Muscle of leg (tissue), 11 donors: Measurements from ENCODE around the gene STOX1. TPM values are rescaled to one million over a fixed set of nuclear protein-coding genes. Genes with fewer than 3 reads are reported as not detected.
A peak's percentile ranks its signal among the peaks of the same experiment; 100 is the strongest.
"Not testable (repeated sequence)": the region's sequence is repeated elsewhere in the genome, so short reads cannot be mapped to it uniquely, and the experiment has no call there.

ENCODE experiments used
- DNase-seq: peaks from one replicate; pipeline ENCODE4 v3.0.0; 2013
- H3K27ac ChIP-seq: one replicate; pipeline ENCODE4 v1.5.1; 2013; ENCODE audit warnings: mild to moderate bottlenecking, low read length, control low read depth
- H3K27me3 ChIP-seq: one replicate; pipeline ENCODE4 v1.6.1; 2013; ENCODE audit warnings: low read length; ENCODE audit not compliant: control insufficient read depth, insufficient read depth
- H3K36me3 ChIP-seq: one replicate; pipeline ENCODE4 v1.6.1; 2013; ENCODE audit warnings: low read length; ENCODE audit not compliant: control insufficient read depth, insufficient read depth
- H3K4me1 ChIP-seq: one replicate; pipeline ENCODE4 v1.6.1; 2013; ENCODE audit warnings: low read length; ENCODE audit not compliant: control insufficient read depth, insufficient read depth
- H3K4me3 ChIP-seq: one replicate; pipeline ENCODE4 v1.5.1; 2013; ENCODE audit warnings: low read length, control low read depth
- H3K9me3 ChIP-seq: replicated peaks from 2 replicates; pipeline ENCODE4 v1.6.1; 2013; ENCODE audit warnings: low read depth, low read length; ENCODE audit not compliant: control insufficient read depth
- WGBS: methylation state at CpG from one replicate; pipeline ENCODE4 v1.1.5; 2013; ENCODE audit warnings: missing lambda C conversion rate; ENCODE audit not compliant: insufficient coverage; 5-methylcytosine and 5-hydroxymethylcytosine counted together
- polyA plus RNA-seq, 8 donors: library from polyadenylated mRNA; unstranded; fragments of 120-200 nt; gene quantifications; one replicate each; pipeline versions ENCODE4 v1.2.1 to v1.2.3, GENCODE V29; 2013; ENCODE audit warnings: inconsistent platforms in 1 of 8, low replicate concordance in 1 of 8; ENCODE audit not compliant: insufficient read length in 8 of 8, insufficient read depth in 1 of 8
- total RNA-seq: library from RNA; stranded (reverse); fragments of 120-200 nt; gene quantifications from one replicate; pipeline ENCODE4 v1.2.4, GENCODE V29; 2013

STOX1 gene
- total and polyA plus RNA-seq, 9 donors, result 1.3 to 3.9 (median 2.7) TPM

- Histone ChIP-seq H3K9me3 (no peaks in the 10 kb centered on the region), H3K27me3 (no peaks in the 10 kb centered on the region), H3K27ac (no peak overlapping the region), H3K4me3 (no peak overlapping the region), H3K4me1 (no peaks in the 10 kb centered on the region), H3K36me3 (peaks cover 14% of the 10 kb centered on the region)
- DNase-seq, result no peak
- no CpG with 5 or more reads among the region's 2 CpGs for WGBS
Measured at GRCh38 chr10:68800211-68800610, 27.1 kb upstream of the STOX1 start.

GRCh38 chr10:68804692-68805091 lies 22.6 kb upstream of the STOX1 start:
- Histone ChIP-seq H3K4me3 (no peak overlapping the region), H3K27me3 (no peaks in the 10 kb centered on the region), H3K27ac (no peak overlapping the region), H3K4me1 (no peaks in the 10 kb centered on the region), H3K9me3 (no peaks in the 10 kb centered on the region), H3K36me3 (no peaks in the 10 kb centered on the region)
- DNase-seq, result no peak
- WGBS, result no CpG with 5 or more reads among the region's 1 CpG

GRCh38 chr10:68810830-68811229 lies 16.5 kb upstream of the STOX1 start:
- WGBS, result 96% methylated on average over 5 of the region's 9 CpGs
- not testable (repeated sequence) for DNase-seq, H3K4me1 ChIP-seq, H3K27me3 ChIP-seq, H3K4me3 ChIP-seq, H3K9me3 ChIP-seq, H3K27ac ChIP-seq, H3K36me3 ChIP-seq

- no peaks in the 10 kb centered on the region for H3K9me3 ChIP-seq
Measured at GRCh38 chr10:68811314-68812009, 15.9 kb upstream of the STOX1 start.

GRCh38 chr10:68812420-68812819 lies 14.9 kb upstream of the STOX1 start:
- DNase-seq, result no peak
- H3K27ac ChIP-seq, result no peak overlapping the region
- H3K36me3 ChIP-seq, result no peaks in the 10 kb centered on the region
- H3K27me3 ChIP-seq, result no peaks in the 10 kb centered on the region
- 100% methylated on average over 3 of the region's 4 CpGs for WGBS
- H3K9me3 ChIP-seq, result no peaks in the 10 kb centered on the region
- H3K4me1 ChIP-seq, result no peaks in the 10 kb centered on the region
- no peak overlapping the region for H3K4me3 ChIP-seq

More at GRCh38 chr10:68811314-68812009, 15.9 kb upstream of the STOX1 start:
- Histone ChIP-seq H3K27ac (no peak overlapping the region), H3K27me3 (no peaks in the 10 kb centered on the region), H3K4me3 (no peak overlapping the region), H3K4me1 (no peaks in the 10 kb centered on the region), H3K36me3 (no peaks in the 10 kb centered on the region)
- DNase-seq, result no peak
- WGBS, result 82% methylated on average over 3 of the region's 7 CpGs

GRCh38 chr10:68813559-68813958 lies 13.8 kb upstream of the STOX1 start:
- no peaks in the 10 kb centered on the region for H3K27me3 ChIP-seq
- DNase-seq, result peak; percentile 47
- no peaks in the 10 kb centered on the region for H3K9me3 ChIP-seq
- no peaks in the 10 kb centered on the region for H3K36me3 ChIP-seq
- H3K4me1 ChIP-seq, result no peaks in the 10 kb centered on the region
- no peak overlapping the region for H3K27ac ChIP-seq
- H3K4me3 ChIP-seq, result no peak overlapping the region

- no peak for DNase-seq
- H3K4me1 ChIP-seq, result no peaks in the 10 kb centered on the region
- no peak overlapping the region for H3K4me3 ChIP-seq
- no peak overlapping the region for H3K27ac ChIP-seq
- no peaks in the 10 kb centered on the region for H3K27me3 ChIP-seq
- no peaks in the 10 kb centered on the region for H3K36me3 ChIP-seq
- H3K9me3 ChIP-seq, result no peaks in the 10 kb centered on the region
- WGBS, result no CpG with 5 or more reads among the region's 4 CpGs
Measured at GRCh38 chr10:68816796-68817412, 10.4 kb upstream of the STOX1 start.

- not testable (repeated sequence) for DNase-seq
- WGBS, result no CpG with 5 or more reads among the region's 1 CpG
Measured at GRCh38 chr10:68820359-68820758, 7.0 kb upstream of the STOX1 start.

GRCh38 chr10:68822626-68823025 lies 4.7 kb upstream of the STOX1 start:
- not testable (repeated sequence) for H3K36me3 ChIP-seq, H3K4me3 ChIP-seq, H3K4me1 ChIP-seq, H3K9me3 ChIP-seq, H3K27me3 ChIP-seq, H3K27ac ChIP-seq, DNase-seq
- WGBS, result 86% methylated on average over 2 of the region's 2 CpGs

More at GRCh38 chr10:68820359-68820758, 7.0 kb upstream of the STOX1 start:
- H3K9me3 ChIP-seq, H3K4me3 ChIP-seq, H3K27ac ChIP-seq, H3K27me3 ChIP-seq, H3K36me3 ChIP-seq, H3K4me1 ChIP-seq: not testable (repeated sequence)

- not testable (repeated sequence) for H3K27me3 ChIP-seq, DNase-seq, H3K27ac ChIP-seq, H3K4me3 ChIP-seq, H3K9me3 ChIP-seq, H3K36me3 ChIP-seq
- no CpG with 5 or more reads among the region's 58 CpGs for WGBS
- H3K4me1 ChIP-seq, result peaks cover 10% of the 10 kb centered on the region
Measured at GRCh38 chr10:68827592-68827959, 245 bp downstream of the STOX1 start.
